Measurements from ENCODE around the gene ZNF608.

The ZNF608 gene

GRCh38 chr5:124696898-124697297 is 49.5 kb downstream of the ZNF608 start:
- TF ChIP-seq ESRRG (CRISPR knock-in tag; IDR thresholded peaks at IDR 0.05), result no peak
- no peak for TF ChIP-seq ZNF8 (CRISPR knock-in tag; IDR thresholded peaks at IDR 0.05)
- ATAC-seq, result no peak

Measured in SK-N-SH treated with all-trans-retinoic acid at 6 μM for 48 hours (cell line).